K562 (cell line): ENCODE measurements around the gene TCF21. TPM values are rescaled to one million over a fixed set of nuclear protein-coding genes. Genes with fewer than 3 reads are reported as not detected.
A peak's percentile ranks its signal among the peaks of the same experiment; 100 is the strongest.

Experiments
- AFF1 ChIP-seq, 2 experiments: fragments of 450-650 bp; IDR thresholded peaks; 2 replicates each; pipeline ENCODE4 v1.6.1; 2018; ENCODE audit warnings: mild to moderate bottlenecking in 2 of 2, low read depth in 1 of 2; ENCODE audit not compliant: partially characterized antibody in 2 of 2
- CTBP1 ChIP-seq: fragments of 450-650 bp; IDR thresholded peaks from 2 replicates; pipeline ENCODE4 v1.6.1; 2016; ENCODE audit warnings: borderline replicate concordance
- DEAF1 ChIP-seq: fragments of 450-650 bp; formaldehyde crosslinking; IDR thresholded peaks from 2 replicates; pipeline ENCODE4 v1.4.0; 2020; ENCODE audit warnings: mild to moderate bottlenecking, moderate library complexity
- EWSR1 ChIP-seq: fragments of 450-650 bp; IDR thresholded peaks from 2 replicates; pipeline ENCODE4 v1.6.1; 2018; ENCODE audit warnings: borderline replicate concordance, mild to moderate bottlenecking, low read depth, moderate library complexity; ENCODE audit not compliant: partially characterized antibody
- JUND ChIP-seq, 2 experiments: IDR thresholded peaks; 2 replicates in 1 of 2; 3 replicates in 1 of 2; pipeline ENCODE4 v1.6.1; 2011; ENCODE audit warnings: borderline replicate concordance in 2 of 2, low read depth in 2 of 2, low read length in 2 of 2, improper control_type of control experiment in 1 of 2, missing biosample characterization in 1 of 2, missing genetic modification characterization in 1 of 2, missing genetic modification reagents in 1 of 2
- MYC ChIP-seq, 2 experiments: fragments of 250-450 bp in 1 of 2; sonication (Bioruptor Pico) in 1 of 2; IDR thresholded peaks; 2 replicates each; pipeline versions ENCODE4 v1.5.1 to v1.6.1; 2012 to 2021; ENCODE audit warnings: low read depth in 2 of 2, borderline replicate concordance in 1 of 2, improper control_type of control experiment in 1 of 2, low read length in 1 of 2, mild to moderate bottlenecking in 1 of 2, moderate library complexity in 1 of 2
- OTX1 ChIP-seq: fragments of 450-650 bp; formaldehyde crosslinking; IDR thresholded peaks from 2 replicates; pipeline ENCODE4 v1.4.0; 2022; ENCODE audit warnings: mild to moderate bottlenecking
- THAP7 ChIP-seq: fragments of 250-450 bp; sonication (Bioruptor Pico); IDR thresholded peaks from 2 replicates; pipeline ENCODE4 v1.5.0; 2021
- ZBTB49 ChIP-seq: sonication (generic); formaldehyde crosslinking; IDR thresholded peaks from 2 replicates; pipeline ENCODE4 v1.8.0; 2022; ENCODE audit warnings: missing genetic modification reagents, mild to moderate bottlenecking, borderline replicate concordance
- ZNF263 ChIP-seq: sonication (generic); formaldehyde crosslinking; IDR thresholded peaks from 2 replicates; pipeline ENCODE4 v1.8.0; 2022; ENCODE audit warnings: mild to moderate bottlenecking, missing genetic modification reagents, borderline replicate concordance
- ZNF384 ChIP-seq: IDR thresholded peaks from 2 replicates; pipeline ENCODE4 v1.6.1; 2012; ENCODE audit warnings: low read depth, low read length, improper control_type of control experiment
- ZNF551 ChIP-seq: fragments of 250-450 bp; sonication (Bioruptor Pico); IDR thresholded peaks from 2 replicates; pipeline ENCODE4 v1.5.0; 2021; ENCODE audit warnings: mild to moderate bottlenecking, moderate library complexity
- ZZZ3 ChIP-seq: fragments of 450-650 bp; IDR thresholded peaks from 2 replicates; pipeline ENCODE4 v1.6.1; 2016; ENCODE audit warnings: antibody characterized with exemption, mild to moderate bottlenecking, moderate library complexity
- polyA plus RNA-seq, 8 experiments: library from polyadenylated mRNA; depleted of rRNA in 4 of 8; stranded (reverse) in 5 of 8; unstranded in 3 of 8; fragments of >200 nt; fragmentation: Nextera tagmentation in 2 of 8; fragmentation: Illumina TruSeq in 1 of 8; extraction: Ambion mirVana in 2 of 8; extraction: Trizol in 1 of 8; gene quantifications; 2 replicates each; pipeline versions ENCODE4 v1.2.1 to v1.2.3, GENCODE V29; 2011 to 2014; ENCODE audit warnings: inconsistent platforms in 1 of 8, missing spikeins in 1 of 8
- total RNA-seq, 7 experiments: library from RNA; depleted of rRNA in 6 of 7; stranded (reverse); fragments of >200 nt in 6 of 7; fragmentation: Illumina TruSeq in 2 of 7; extraction: Trizol in 2 of 7; gene quantifications; 2 replicates each; pipeline versions ENCODE4 v1.2.1 to v1.2.3, GENCODE V29; 2011 to 2021; ENCODE audit warnings: low replicate concordance in 1 of 7

Gene TCF21
- total and polyA plus RNA-seq, 9 of the 15 experiments (the other 6 are each of a cell fraction or from before 2014, with no cell fraction given), result not detected

GRCh38 chr6:133916650-133917151 lies 27.8 kb downstream of the TCF21 start (continued):
- TF ChIP-seq AFF1 (IDR thresholded peaks at IDR 0.05; ENCODE audit: low read depth in 1 of 2, partially characterized antibody in 2 of 2) (no peak), ZNF263 (CRISPR knock-in tag) (no peak), ZZZ3 (no peak), THAP7 (CRISPR knock-in tag) (no peak), CTBP1 (peak; percentile 14; the same call in 1 of the 2 replicates), OTX1 (CRISPR knock-in tag) (no peak), MYC (IDR thresholded peaks at IDR 0.05; ENCODE audit: low read depth, low read length) (0 out of 2 replicates have a peak, but pooled peaks have one; percentile 1), MYC (CRISPR knock-in tag; IDR thresholded peaks at IDR 0.05; ENCODE audit: borderline replicate concordance, low read depth) (no peak), ZNF384 (no peak), ZBTB49 (CRISPR knock-in tag) (no peak), EWSR1 (no peak), DEAF1 (CRISPR knock-in tag) (peak; percentile 76; the same call in 1 of the 2 replicates), JUND (IDR thresholded peaks at IDR 0.05; ENCODE audit: borderline replicate concordance, low read depth, low read length) (peak; percentile 24; the same call in 1 of the 2 replicates), JUND (tag; IDR thresholded peaks at IDR 0.05; ENCODE audit: borderline replicate concordance, low read depth, low read length) (0 out of 3 replicates have a peak, but pooled peaks have one; percentile 13), ZNF551 (CRISPR knock-in tag) (no peak)
